GM21619 (cell line): ENCODE data around the gene TUBA3D.
"Not testable (repeated sequence)": the region's sequence is repeated elsewhere in the genome, so short reads cannot be mapped to it uniquely, and the experiment has no call there.

Experiments
- ATAC-seq: cut with Tn5 transposase; IDR thresholded peaks from one replicate; pipeline ENCODE4 v1.9.1; 2021; ENCODE audit not compliant: unreplicated experiment

The TUBA3D gene

DNA sequence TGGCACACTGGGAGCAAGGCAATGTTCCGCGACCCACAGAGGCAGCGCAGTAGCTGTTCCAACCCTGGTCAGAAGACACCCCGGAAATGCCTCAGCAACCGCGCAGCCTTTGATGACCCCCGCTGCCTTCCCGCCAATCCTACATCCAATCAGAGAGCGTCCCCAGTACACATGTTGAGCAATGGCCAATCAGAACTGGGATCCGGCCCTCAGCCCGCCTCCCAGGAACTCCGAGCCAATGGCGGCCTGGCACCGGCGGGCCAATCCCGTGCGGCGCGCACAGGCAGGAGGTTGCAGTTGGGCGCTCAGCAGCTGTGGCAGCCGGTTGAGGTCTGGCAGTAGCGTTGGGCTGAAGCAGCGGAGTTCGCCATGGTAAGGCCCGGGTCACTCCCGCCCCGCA lies at the start of gene TUBA3D:
TUBA3D (plus strand) TSS at position 289 of the 400 bp plus-strand sequence; CDS start at position 370, 81 bp downstream.
- no peak for ATAC-seq

DNA sequence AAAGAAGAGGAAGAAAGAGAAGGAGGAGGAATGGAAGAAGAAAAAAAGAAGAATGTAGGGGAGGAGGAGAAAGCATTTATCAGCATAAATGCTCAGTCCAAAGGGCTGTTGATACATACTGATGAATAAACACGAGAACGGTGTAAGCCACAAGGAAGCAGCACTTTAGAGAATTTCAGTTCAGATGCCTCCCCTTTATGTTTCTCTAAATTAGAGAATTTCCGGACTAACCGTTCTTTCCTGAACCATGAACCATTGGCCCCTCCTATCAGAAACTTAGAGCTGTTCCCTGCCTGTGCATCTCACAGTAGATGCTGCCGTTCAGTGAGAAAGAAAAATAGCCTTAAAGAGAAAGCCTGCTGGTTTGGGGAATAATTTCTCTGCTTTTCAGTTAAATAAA lies 49.2 kb upstream of the TUBA3D start:
- no peak for ATAC-seq

- ATAC-seq, result no peak
Measured at GRCh38 chr2:131431336-131431735, 44.6 kb upstream of the TUBA3D start.

- ATAC-seq, result peak; percentile 87
Measured at GRCh38 chr2:131440742-131441468, 35.0 kb upstream of the TUBA3D start.

- ATAC-seq, result not testable (repeated sequence)
Measured at GRCh38 chr2:131444736-131445514, 31.0 kb upstream of the TUBA3D start.

GRCh38 chr2:131445515-131445797 lies 30.5 kb upstream of the TUBA3D start:
- ATAC-seq, result not testable (repeated sequence)

GRCh38 chr2:131445896-131446295 lies 30.0 kb upstream of the TUBA3D start:
- ATAC-seq, result no peak

- not testable (repeated sequence) for ATAC-seq
Measured at GRCh38 chr2:131447981-131448380, 27.9 kb upstream of the TUBA3D start.

- ATAC-seq, result peak; percentile 87
Measured at GRCh38 chr2:131451265-131451949, 24.5 kb upstream of the TUBA3D start.

DNA sequence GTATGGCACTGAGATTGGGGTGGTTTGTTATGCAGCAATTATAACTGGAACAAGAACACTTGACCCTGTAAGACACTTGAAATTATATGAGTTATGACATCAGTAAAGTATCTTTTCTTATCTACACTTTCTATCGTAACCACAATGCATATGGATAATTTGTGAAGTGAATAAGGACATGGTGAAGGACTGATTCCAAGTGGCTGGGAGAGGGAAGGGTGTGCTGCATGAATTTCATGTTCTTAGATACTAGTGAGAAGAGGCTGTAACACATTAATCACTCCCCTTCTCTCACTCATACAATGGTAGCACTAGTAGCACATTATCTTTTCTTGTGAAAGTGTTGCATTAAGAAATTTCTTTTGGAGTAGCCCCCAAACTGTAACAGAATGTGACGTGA lies 21.0 kb upstream of the TUBA3D start:
- ATAC-seq, result not testable (repeated sequence)

DNA sequence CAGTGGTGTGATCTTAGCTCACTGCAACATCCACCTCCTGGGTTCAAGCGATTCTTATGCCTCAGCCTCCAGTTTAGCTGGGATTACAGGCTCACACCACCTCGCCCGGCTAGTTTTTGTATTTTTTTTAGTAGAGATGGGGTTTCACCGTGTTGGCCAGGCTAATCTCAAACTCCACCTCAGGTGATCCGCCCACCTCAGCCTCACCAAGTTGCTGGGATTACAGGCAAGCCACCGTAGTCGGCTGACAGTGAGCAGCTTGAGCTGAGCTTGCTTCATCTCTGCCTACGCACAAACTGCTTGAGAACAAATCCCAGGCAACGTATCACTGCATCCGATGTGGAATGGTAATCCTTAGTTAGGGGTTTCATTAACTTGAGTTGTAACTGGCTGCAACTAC lies 8.2 kb upstream of the TUBA3D start:
- ATAC-seq, result not testable (repeated sequence)

- not testable (repeated sequence) for ATAC-seq
Measured at GRCh38 chr2:131470944-131471343, 5.0 kb upstream of the TUBA3D start.

- not testable (repeated sequence) for ATAC-seq
Measured at GRCh38 chr2:131471624-131472023, 4.3 kb upstream of the TUBA3D start.

GRCh38 chr2:131473266-131473665 lies 2.7 kb upstream of the TUBA3D start:
- not testable (repeated sequence) for ATAC-seq

DNA sequence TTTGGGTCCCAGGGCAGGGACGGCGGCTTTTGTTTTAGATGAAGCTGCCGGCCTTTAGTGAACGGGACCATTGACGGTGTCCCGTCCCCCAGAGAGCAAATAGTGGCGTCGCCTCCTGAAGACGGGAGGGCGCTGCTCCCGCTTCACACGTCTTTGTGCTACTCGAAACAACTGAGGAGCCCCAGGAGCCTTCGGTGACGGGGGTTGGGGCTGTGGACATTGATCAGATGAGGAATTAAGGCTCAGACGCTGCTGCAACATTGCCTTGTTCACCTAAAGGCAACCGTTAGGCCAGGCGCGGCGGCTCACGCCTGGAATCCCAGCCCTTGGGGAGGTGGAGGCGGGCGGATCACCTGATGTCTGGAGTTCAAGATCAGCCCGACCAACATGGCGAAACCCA lies 444 bp downstream of the TUBA3D start:
- not testable (repeated sequence) for ATAC-seq

DNA sequence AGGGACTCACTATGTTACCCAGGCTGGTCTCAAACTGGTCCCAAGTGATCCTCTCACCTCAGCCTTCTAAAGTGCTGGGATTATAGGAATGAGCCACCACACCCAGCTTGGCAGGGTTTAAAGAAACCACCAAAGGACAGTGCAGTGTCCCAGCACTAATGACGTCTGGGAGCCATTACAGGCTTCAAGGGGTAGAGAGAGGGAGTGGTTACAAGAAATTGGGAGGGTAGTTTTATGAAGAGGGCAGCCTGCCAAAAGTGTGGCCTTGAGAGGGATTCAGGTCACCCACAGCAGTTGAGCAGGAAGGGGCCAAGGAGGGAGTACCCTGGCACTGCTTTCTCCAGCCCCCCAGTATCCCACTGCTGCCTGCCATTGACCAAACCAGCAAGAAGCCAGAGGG lies 1.3 kb downstream of the TUBA3D start:
- ATAC-seq, result not testable (repeated sequence)

DNA sequence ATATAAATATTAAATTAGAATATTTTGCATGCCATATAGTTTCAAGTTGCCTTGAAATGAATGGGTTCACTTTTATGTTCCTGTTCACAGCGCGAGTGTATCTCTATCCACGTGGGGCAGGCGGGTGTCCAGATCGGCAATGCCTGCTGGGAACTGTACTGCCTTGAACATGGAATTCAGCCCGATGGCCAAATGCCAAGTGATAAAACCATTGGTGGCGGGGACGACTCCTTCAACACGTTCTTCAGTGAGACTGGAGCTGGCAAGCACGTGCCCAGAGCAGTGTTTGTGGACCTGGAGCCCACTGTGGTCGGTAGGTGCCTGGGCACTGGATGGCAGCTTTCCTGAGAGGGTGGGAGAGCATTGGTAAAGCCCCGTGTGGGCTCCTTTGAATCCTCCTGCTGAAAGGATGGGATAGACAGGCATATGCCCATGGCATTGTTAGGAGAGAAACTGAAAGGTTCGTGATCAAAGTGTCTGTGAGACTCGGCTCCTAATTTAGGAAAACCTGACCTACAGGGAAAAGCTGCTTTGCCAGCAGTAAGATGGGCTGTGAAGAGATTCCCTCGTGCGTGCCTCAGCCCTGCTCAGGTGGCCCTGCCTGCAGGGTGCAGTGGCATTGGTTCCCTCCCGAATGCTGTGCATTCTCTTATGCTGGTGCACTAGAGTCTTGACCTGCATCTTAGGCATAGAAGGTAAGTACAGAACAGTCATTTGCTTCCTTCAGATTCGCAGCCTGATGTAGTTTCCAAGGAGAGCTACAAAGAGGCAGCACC lies 2.3 kb downstream of the TUBA3D start:
- not testable (repeated sequence) for ATAC-seq

DNA sequence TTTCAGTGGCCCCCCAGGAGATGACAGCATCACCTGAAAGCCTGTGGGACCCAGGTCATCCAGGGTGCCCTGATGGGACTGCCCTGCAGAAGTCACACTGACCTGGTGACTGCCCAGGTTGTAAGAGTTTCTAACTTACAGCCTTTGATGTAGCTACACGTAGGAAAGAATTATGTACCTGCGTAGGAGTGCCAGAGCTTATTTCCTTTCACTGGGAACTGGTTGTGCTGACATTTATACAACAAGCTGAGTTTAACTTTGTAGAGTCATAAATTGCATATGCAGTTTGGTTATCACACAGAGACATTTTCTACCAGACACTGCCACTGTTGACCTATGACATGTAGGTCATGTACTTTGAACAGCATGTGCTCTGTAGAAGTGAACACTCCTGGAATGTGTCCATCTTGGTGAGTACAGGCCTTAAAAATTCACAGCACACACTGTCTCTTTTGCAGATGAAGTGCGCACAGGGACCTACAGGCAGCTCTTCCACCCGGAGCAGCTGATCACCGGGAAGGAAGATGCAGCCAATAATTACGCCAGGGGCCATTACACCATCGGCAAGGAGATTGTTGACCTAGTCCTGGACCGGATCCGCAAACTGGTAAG lies 3.0 kb downstream of the TUBA3D start:
- ATAC-seq, result not testable (repeated sequence)

DNA sequence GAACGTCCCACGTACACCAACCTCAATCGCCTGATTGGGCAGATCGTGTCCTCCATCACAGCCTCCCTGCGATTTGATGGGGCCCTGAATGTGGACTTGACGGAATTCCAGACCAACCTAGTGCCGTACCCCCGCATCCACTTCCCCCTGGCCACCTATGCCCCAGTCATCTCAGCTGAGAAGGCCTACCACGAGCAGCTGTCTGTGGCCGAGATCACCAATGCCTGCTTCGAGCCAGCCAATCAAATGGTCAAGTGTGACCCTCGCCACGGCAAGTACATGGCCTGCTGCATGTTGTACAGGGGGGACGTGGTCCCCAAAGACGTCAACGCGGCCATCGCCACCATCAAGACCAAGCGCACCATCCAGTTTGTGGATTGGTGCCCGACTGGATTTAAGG lies 4.4 kb downstream of the TUBA3D start:
- not testable (repeated sequence) for ATAC-seq

DNA sequence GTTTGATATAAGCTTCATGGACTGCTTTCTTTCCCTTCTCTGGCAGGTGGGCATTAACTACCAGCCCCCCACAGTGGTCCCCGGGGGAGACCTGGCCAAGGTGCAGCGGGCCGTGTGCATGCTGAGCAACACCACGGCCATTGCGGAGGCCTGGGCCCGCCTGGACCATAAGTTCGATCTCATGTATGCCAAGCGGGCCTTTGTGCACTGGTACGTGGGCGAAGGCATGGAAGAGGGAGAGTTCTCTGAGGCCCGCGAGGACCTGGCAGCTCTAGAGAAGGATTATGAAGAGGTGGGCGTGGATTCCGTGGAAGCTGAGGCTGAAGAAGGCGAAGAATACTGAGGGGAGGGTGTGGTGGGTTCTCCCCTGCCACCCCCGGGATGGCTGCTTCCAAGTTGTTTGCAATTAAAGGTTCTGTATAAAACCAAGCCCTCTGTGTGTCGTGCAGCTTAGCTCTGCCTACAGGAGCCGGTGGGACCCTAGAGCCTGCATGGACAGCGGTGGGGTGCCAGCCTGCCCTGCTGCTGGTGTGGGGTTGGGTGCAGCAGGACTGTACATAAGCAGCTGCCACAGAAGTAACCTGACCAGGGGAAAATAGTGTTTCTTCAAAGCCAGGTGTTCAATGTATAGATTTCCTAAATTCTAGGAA lies 6.7 kb downstream of the TUBA3D start:
- ATAC-seq, result not testable (repeated sequence)
